Erythroblast (primary cell): ENCODE results near the gene MYO18B.

Experiments
- GATA1 ChIP-seq: IDR thresholded peaks from 2 replicates; pipeline ENCODE4 v1.6.1; 2011; ENCODE audit warnings: low read depth, mild to moderate bottlenecking, control low read depth, low read length, moderate library complexity
- POLR2A ChIP-seq: IDR thresholded peaks from 2 replicates; pipeline ENCODE4 v1.6.1; 2011; ENCODE audit warnings: mild to moderate bottlenecking, low read length

- TF ChIP-seq POLR2A (no peak), GATA1 (no peak)
These were observed 3.5 kb downstream of the MYO18B start for GRCh38 chr22:25745341-25746011.
